ENCODE data around the gene GFOD1.
"Not testable (repeated sequence)": the region's sequence is repeated elsewhere in the genome, so short reads cannot be mapped to it uniquely, and the experiment has no call there.

Gene GFOD1

GRCh38 chr6:13407368-13407708, 80.1 kb downstream of the GFOD1 start:
- DNase-seq (ENCODE audit: low read depth, low spot score) = no peak

GRCh38 chr6:13406781-13407180, 80.6 kb downstream of the GFOD1 start:
- no peak for DNase-seq (ENCODE audit: low read depth, low spot score)

- no peak for DNase-seq (ENCODE audit: low read depth, low spot score)
Observed at GRCh38 chr6:13405961-13406477, 81.4 kb downstream of the GFOD1 start.

DNA sequence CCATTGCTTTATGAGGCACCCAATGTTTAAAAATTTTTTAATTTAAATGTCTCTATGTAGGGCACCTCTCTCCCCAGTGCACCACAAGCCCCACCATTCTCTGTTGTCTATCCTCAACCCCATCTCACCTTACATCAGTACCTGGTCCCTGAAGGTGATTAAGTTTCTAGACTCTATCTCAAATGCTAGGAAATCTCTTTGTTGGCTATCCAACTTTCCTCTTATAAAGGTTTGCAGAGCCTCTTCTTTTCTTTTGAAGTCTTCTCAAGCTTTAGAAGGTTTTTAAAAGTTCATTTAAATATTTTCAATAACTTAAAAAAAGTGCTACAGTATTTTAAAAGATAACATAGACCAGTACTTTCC, 82.5 kb downstream of the GFOD1 start:
- no peak for DNase-seq (ENCODE audit: low read depth, low spot score)

DNA sequence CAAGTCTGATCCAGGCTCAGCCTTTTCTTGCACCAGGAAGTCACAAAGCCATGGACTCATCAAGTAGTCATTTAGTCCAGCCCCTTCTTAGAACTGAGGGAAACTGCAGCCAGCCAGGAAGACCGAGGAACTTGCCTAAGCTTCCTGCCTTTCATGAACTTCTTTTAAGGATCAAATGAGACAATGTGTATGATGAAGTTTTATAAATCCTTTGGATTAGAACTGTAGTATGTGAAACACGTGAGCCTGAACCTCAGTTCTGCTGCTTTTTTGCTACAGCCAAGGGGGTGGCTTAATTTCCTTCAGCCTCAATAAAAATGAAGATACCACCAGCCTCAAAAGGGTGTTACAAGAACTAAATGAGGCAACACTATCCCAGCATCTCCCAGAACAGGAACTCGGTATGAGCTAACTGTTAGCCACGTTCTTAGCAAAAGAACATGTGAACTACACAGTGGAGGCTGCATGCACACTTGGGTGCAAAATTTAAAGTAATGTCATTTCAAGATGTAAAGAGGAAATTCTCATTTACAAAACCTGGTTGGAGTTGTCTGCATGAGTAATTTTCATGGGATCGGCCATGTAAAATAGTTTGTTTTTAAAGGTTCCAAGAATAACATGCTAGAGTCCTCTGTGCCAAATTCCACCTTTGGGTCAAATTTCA, 83.0 kb downstream of the GFOD1 start:
- DNase-seq (ENCODE audit: low read depth, low spot score) = no peak

DNA sequence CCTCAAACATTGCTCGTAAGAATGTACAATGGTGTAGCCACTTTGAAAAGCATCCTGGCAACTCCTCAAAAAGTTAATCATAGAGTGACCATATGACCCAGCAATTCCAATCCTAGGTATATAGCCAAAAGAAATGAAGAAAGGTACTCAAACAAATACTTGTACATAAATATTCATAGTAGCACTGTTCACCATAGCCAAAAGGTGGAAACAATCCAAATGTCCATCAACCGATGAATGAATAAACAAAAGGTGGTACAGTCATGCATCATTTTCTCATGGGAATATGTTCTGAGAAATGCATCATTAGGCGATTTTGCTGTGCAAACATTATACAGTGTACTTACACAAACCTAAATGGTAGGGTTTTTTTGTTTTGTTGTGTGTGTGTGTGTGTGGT, 84.7 kb downstream of the GFOD1 start:
- DNase-seq (ENCODE audit: low read depth, low spot score) = no peak

GRCh38 chr6:13400772-13401171, 86.6 kb downstream of the GFOD1 start:
- no peak for DNase-seq (ENCODE audit: low read depth, low spot score)

- DNase-seq (ENCODE audit: low read depth, low spot score) = no peak
Observed at GRCh38 chr6:13398421-13398994, 88.9 kb downstream of the GFOD1 start.

DNA sequence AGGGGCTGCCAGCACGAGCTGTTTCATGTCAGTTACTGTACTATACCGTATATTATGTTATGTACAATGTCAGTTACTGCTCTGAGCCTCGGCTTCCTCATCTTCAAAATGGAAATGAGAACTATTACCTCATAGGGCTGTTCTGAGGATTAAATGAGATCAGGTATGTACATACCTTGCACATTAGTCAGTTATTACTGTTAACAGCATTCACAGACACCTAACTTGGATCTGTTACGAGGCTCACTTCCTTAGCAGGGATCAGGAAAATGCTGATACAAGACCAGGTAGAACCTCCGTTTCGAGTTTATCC, 89.4 kb downstream of the GFOD1 start:
- no peak for DNase-seq (ENCODE audit: low read depth, low spot score)

GRCh38 chr6:13397359-13398068, 89.9 kb downstream of the GFOD1 start:
- no peak for DNase-seq (ENCODE audit: low read depth, low spot score)

DNA sequence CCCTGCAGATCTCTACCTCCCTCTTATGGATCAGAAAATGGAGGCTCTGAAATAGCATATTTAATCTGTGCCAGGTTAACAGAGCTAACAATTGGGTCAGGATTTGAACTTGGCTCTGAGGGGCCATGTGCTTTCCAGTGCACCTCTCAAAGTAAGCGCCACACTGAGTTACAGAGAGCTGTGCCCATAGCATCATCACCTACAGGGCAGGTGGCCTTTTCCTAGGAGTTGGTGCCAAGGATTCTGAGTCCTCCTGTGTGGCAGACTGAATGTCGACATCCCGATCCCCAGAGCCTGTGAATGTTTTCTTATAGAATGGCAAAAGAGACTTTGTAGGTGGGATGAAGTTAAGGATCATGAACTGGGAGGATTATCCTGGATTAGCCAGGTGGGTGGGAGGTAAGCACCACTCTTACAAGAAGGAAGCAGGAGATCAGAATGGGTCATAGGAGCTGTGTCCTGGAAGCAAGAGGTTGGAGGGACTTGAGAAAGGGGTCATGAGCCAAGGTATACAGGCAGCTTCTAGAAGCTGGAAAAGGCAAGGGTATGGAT, 91.1 kb downstream of the GFOD1 start:
- DNase-seq (ENCODE audit: low read depth, low spot score) = no peak

- DNase-seq (ENCODE audit: low read depth, low spot score) = no peak
Observed at GRCh38 chr6:13395272-13396237, 91.8 kb downstream of the GFOD1 start.

GRCh38 chr6:13392462-13392861, 94.9 kb downstream of the GFOD1 start:
- DNase-seq (ENCODE audit: low read depth, low spot score) = no peak

GRCh38 chr6:13391537-13391936, 95.9 kb downstream of the GFOD1 start:
- no peak for DNase-seq (ENCODE audit: low read depth, low spot score)

- no peak for DNase-seq (ENCODE audit: low read depth, low spot score)
Observed at GRCh38 chr6:13390658-13391057, 96.7 kb downstream of the GFOD1 start.

GRCh38 chr6:13389237-13389636, 98.2 kb downstream of the GFOD1 start:
- DNase-seq (ENCODE audit: low read depth, low spot score) = not testable (repeated sequence)

- not testable (repeated sequence) for DNase-seq (ENCODE audit: low read depth, low spot score)
Observed at GRCh38 chr6:13388769-13389168, 98.6 kb downstream of the GFOD1 start.

- no peak for DNase-seq (ENCODE audit: low read depth, low spot score)
Observed at GRCh38 chr6:13384966-13385365, 102.4 kb downstream of the GFOD1 start.

- no peak for DNase-seq (ENCODE audit: low read depth, low spot score)
Observed at GRCh38 chr6:13384506-13384905, 102.9 kb downstream of the GFOD1 start.

GRCh38 chr6:13383328-13384163, 103.9 kb downstream of the GFOD1 start:
- no peak for DNase-seq (ENCODE audit: low read depth, low spot score)

DNA sequence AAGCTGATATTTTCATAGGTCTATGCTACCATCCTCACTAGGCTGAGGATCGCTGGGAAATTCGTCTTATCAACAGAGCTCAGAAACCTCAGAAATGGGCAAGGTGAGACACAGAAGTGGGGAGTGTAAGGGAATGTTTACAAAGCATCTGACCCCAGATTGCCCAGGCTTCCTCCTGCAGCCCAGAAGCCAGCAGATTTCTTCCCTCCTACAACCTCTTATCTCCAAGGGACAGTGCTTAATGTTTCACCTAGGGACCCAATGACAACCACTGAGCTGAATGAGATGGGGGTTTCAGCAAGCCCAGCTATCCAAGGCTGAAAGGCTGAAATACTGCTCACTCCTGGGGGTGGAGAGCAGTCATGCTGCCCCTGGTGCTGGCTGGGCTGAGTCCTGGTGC, 106.6 kb downstream of the GFOD1 start:
- no peak for DNase-seq (ENCODE audit: low read depth, low spot score)

Data from activated CD4-positive, CD25-positive, alpha-beta regulatory T cell treated with anti-CD3 and anti-CD28 coated beads, Interleukin-2, amount 50 U/mL, for 16 hours (primary cell).